GM10847 (cell line): Measurements from ENCODE around the gene KXD1.

Experiments
- POLR2A ChIP-seq: IDR thresholded peaks from 2 replicates; pipeline ENCODE4 v1.6.1; 2011; ENCODE audit not compliant: insufficient read length; ENCODE audit errors: extremely low read depth

Gene KXD1, protein sequence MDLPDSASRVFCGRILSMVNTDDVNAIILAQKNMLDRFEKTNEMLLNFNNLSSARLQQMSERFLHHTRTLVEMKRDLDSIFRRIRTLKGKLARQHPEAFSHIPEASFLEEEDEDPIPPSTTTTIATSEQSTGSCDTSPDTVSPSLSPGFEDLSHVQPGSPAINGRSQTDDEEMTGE

DNA sequence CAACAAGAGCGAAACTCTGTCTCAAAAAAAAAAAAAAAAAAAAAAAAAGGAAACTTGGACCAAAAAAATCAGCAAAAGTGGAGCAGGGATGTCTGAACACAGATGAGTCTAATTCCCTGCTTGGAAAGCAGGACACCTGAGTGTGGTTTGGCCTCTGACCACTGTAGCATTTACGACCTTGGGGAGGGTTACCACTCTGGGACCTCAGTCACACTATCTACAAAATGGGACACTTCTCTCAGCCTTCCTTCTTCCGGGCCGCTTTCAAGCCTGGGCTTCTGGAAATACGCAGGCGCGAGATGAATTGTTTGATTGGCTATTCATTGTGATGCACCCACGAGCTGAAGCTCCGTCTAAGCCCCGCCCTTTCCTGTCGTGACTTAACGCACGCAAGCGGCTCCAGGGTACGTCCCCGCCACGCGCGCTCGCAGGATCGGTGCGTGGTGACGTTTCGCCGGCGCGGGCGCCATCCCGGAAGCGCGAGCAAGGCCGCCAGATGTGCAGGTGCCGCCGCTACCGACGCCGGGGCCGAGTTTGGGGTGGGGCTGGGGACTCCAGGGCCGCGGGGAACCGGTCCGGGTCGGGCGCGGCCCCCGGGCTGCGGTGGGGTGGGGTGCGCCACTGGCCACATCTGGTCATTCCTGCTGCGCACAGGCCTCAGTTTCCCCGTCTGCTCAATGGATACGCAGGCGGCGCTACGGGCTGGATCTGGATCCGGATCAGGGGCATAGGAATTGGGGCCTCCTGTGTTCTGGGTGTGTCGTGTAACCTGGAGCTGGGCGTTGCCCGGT is at the start of gene KXD1:
Gene KXD1 (plus strand): TSS at position 460 of the 791 bp plus-strand sequence. CDS start 4,187 bp downstream, outside the sequence.
- peak; percentile 90 for TF ChIP-seq POLR2A

DNA sequence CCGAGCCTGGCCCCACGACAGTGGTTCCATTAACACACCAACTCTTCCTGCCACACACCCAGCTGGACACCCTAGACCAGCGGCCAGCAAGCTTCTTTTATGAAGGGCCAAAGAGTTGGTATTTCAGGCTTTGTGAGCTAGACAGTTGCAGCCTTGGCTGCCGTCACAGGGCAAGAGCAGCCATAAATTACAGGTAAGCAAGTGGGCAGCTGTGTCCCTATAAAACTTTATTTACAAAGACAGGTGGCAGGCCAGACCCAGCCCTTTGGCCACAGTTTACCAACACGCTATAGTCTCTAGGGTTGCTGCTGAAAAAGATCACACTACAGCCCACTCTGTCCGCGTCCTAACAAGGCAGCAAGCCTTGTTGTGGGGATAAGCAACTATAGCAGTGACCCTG is 49.1 kb upstream of the KXD1 start:
- TF ChIP-seq POLR2A: no peak

DNA sequence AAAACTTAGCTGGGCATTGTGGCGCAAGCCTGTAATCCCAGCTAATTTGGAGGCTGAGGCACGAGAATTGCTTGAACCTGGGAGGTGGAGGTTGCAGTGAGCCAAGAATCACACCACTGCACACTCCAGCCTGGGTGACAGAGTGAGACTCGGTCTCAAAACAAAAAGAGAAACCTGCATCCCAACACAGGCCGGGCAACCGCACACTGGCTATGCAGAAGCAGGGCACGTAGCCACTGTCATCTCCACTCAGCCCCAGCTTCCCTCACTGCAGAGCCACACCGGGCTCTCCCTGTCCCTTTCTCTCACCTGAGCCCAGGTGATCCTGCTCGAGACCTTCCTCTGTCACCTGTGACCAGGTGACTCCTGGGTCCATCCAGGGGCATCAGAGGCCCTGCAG is 47.5 kb upstream of the KXD1 start:
- TF ChIP-seq POLR2A: no peak

DNA sequence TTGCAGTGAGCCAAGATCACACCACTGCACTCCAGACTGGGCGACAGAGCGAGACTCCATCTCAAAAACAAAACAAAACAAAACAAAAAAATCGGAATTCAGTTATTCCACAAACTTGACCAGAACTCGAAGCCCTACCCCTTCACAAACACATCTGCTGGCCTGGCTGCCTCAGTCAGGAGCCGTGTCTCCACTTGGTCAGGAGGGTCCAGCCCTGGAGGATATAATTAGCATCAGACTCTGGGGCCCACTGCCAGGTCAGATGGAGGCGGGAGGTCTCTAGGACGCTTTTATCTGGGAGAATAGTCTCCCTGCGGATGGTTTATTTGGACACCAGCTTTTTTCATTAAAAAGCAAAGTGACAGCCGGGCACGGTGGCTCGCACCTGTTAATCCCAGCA is 43.8 kb upstream of the KXD1 start:
- no peak for TF ChIP-seq POLR2A

DNA sequence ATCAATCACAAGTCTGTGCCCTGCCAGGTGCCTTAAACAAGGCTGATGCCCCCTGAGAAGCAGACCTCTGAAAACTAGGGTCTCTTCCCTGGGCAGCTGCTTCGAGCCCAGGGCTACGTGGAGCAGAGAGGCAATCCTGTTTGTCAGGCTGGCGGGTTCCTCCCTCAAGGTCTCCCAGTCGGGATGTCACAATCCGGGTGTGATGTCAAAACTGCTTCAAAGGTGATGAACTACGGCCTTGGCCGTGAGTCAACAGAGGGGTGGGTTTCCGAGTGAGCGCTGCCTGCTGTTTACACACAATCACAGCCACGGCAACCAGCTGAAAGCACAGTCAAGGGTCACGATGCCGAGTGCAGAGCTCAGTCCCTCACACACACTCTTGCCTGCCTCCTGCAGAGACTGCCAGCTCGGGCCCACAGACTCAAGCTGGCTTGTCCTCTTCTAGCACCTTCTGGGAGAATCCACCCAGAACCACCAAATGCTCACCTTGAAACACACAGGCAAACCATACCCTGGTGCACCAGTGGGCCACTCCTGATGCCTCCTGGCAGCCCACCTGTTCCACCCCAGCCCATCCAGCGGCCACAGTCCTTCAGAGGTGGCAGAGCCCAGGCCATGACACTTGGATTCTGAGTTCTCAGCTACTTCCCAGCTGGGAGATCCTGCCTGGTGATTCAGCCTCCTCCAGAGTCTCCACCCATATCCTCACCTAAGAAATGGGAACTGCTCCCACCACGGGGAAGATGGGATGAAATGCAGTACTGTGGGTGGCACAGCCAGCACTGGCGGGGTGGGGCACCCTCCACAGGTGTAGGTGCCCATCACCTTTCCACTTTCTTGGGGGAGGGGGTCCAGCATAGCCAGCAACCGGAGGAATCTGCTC is 42.6 kb upstream of the KXD1 start:
- no peak for TF ChIP-seq POLR2A

DNA sequence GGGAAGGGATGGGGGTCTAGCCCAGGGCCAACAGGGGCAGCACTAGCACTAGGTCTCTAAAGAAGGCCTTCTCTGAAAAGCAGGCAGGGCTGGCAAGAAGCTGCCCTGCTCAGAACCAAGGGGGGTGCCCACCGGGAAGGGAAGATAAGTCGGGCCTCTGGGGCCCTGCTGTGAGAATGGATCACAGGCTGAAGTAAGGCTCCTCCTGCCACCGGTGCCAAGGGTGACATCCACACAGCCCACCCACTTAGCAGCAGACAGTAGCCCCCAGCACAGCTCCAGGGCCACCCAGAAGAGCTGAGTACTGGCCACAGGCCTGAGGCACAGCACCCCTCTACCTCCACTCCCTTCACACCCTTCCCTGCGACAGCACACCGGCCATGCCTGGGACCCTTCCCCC is 41.7 kb upstream of the KXD1 start:
- no peak for TF ChIP-seq POLR2A

DNA sequence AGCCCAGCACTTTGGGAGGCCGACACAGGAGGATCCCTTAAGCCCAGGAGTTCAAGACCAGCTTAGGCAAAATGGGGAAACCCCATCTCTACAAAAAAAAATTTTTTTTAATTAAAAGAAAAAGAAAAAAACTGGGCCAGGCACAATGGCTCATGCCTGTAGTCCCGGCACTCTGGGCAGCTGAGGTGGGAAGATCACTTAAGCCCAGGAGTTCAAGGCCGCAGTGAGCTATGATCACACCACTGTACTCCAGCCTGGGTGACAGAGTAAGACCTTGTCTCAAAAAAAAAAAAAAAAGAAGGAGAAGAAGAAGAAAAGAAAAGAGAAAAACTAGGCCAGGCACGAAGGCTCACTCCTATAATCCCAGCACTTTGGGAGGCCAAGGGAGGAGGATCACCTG is 40.1 kb upstream of the KXD1 start:
- no peak for TF ChIP-seq POLR2A

DNA sequence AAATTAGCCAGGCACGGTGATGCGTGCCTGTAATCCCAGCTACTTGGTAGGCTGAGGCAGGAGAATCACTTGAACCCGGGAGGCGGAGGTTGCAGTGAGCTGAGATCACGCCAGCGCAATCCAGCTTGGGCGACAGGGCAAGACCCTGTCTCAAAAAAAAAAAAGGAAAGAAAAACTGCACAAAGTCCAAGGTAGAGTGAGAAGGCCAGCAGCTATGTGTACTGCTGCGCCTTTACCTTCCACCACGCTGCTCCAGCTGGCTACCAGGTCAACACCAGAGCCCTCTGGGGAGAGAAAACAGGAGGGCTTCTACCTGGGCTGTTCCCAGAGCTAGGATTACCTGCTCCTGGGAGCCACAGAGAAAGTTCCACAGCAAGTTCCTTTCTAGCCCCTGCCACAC is 39.0 kb upstream of the KXD1 start:
- no peak for TF ChIP-seq POLR2A

DNA sequence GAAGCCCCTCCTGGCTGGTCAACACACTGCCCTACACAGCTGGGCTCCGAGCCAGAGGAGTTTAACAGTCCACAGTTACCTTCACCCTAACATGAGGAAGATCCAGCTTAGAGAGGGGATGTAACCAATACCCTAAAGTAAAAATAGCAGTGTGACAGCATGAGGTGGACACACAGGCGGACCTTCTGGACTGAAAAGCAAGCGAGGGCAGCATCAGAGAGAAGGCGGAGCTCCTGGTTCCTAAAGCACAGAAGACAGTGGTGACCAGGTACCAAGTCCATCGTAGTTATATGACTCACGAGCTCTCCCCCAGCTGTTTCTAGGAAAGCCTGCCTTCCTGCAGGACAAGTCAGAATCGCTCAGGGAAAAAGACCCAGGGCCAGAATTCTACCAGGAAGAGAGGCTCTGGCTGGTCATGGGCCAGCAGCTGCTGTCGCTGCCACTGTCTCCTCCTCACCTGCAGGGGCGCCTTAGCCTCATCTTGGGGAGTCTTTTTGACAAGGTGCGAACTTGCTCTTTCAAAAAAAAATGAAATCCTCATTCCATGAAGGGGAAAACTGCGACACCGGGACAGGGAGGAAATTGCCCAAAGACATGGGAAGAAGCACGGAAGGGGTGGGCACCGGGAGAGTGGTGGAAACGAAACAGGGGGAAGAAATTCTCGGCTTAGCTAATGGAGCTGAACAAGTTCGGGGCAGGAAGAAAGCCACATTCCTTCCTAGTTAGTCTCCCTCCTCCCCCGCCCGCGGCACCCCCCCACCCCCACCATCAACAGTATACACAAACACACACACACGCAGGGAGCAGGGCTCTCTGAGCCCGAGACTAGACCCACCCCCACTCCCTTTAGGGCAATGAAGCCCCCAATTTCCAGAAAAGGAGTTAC is 37.5 kb upstream of the KXD1 start:
- no peak for TF ChIP-seq POLR2A

DNA sequence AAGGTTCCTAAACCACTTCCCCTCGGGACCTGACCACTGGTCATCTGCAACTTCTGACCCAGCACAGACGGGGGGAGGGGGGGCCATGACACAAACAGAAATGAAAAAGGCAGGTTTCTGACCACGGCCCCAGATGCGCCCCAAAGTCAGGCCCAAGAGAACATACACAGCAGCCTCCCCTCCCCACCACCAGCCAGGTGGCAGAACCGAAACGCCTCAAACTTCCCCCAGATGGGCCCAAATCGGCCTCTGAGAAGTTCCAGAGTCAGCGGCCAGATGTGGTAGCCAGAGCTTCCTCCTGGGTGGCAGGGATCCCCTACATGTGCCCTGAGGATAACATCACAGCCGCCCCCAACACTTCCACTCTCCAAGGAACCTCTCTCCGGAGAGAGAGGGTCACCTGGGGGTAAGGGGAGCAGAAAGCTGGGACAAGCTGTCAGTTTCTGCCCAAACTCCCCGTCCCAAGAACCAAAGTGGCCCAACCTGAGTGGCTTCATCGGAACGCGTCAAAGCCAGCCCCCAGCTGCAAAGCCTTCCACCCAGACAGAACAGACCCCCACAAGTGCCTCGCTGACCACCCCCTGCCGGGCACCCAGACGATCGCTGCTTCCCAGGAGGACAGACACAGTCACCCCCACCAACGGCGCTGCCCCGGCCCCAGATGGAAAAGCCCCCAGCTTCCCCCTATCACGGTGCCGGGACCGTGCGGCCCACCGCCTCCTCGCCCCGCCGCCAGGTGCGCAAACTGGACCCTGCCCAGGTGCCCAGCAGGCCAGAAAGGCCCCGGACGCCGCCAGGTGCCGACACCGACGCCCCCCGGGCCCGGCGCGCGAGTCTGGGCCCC is 36.6 kb upstream of the KXD1 start:
- no peak for TF ChIP-seq POLR2A

DNA sequence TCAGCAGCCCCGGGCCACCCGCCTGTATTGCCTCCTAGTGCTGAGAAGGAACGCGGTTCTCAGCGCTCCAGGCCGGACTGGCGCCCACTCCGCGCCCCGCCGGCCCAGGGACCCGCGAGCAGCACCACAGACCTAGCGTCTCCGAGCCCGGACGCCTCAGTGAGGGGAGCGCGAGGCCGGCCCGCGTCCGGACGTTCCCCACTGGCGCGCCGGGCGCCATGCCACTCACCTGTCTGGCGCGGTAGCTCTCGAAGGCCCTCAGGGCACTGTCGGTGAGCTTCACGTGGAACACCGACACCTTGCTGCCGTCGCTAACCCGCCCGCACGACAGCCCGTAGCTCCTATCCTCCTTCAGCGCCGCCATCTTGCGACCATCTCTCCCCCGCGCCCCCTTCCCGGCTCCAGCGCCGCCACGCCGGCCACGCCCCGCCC is 36.0 kb upstream of the KXD1 start, which contains the start of gene ELL:
Gene ELL (minus strand): TSS at position 379 of the 432 bp plus-strand sequence. CDS start 15 bp downstream, at position 364.
- peak; percentile 93 for TF ChIP-seq POLR2A

DNA sequence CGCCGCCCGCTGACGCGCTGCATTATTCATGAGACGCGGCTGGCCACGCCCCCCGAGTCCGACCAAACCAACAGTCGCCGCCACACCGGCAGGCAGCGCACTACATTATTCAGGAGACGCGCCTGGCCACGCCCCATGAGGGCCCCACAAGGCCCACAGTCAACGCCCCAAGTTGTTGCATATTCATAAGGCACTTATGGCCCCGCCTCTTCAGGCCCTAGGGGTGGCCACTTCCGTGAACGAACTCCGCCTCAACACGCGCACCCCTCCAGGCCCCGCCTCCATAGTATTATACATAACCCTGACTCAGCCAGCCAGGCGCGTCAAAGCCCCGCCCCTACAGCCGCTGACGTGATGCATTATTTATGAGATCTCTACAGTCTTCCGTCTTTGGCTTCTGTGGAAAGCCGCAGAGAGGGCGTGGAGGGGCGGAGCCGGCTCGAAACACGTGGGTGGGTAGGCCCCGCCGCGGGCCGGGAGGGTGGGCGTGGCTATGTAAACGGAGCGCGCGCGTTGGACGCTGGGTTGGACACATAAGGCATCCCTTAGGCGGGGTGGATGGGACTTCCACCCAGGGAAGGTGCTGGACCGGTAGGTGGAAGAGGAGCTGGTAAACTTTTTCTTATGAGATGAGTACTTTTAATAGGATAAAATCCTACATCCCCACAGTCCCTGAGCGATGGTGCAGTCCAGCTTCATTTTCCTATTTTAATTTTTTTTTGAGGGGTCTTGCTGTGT is 35.4 kb upstream of the KXD1 start:
- peak; percentile 48 for TF ChIP-seq POLR2A

DNA sequence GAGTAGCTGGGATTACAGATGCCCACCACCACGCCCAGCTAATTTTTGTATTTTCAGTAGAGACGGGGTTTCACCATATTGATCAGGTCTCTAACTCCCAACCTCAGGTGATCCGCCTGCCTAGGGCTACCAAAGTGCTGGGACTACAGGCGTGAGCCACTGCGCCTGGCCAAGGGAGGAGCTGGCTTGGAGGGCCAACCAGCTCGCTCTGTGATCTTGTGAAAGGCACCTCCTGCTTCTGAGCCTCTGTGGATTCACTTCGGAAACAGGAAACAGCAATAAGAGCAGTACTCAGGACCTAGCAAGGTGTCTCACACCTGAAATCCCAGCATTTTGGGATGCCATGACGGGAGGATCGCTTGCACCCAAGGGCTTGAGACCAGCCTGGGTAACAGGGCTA is 33.8 kb upstream of the KXD1 start:
- no peak for TF ChIP-seq POLR2A
